Stomach smooth muscle (tissue), 2 donors: ENCODE results near the gene HFE.

Experiments used
- H3K27ac ChIP-seq: one replicate; pipeline ENCODE4 v1.7.0; 2013; ENCODE audit warnings: mild to moderate bottlenecking, low read length, inconsistent platforms
- H3K27me3 ChIP-seq, 2 donors: one replicate each; pipeline ENCODE4 v1.7.0; 2013; ENCODE audit warnings: low read length in 2 of 2; ENCODE audit not compliant: insufficient read depth in 2 of 2, control insufficient read depth in 1 of 2
- H3K36me3 ChIP-seq, 2 donors: one replicate each; pipeline ENCODE4 v1.7.0; 2013; ENCODE audit warnings: low read length in 2 of 2; ENCODE audit not compliant: control insufficient read depth in 2 of 2, insufficient read depth in 2 of 2
- H3K4me1 ChIP-seq: one replicate; pipeline ENCODE4 v1.7.0; 2013; ENCODE audit warnings: low read length; ENCODE audit not compliant: control insufficient read depth, insufficient read depth
- H3K4me3 ChIP-seq, 2 donors: one replicate each; pipeline ENCODE4 v1.7.0; 2013; ENCODE audit warnings: low read length in 2 of 2
- H3K9ac ChIP-seq, 2 donors: one replicate each; pipeline ENCODE4 v1.7.0; 2013; ENCODE audit warnings: low read length in 2 of 2, mild to moderate bottlenecking in 1 of 2
- H3K9me3 ChIP-seq, 2 donors: one replicate each; pipeline ENCODE4 v1.7.0; 2013; ENCODE audit warnings: low read length in 2 of 2; ENCODE audit not compliant: control insufficient read depth in 2 of 2
- donor health status: healthy.
- donor health status: Pancreatic carcinoma.

The HFE gene

GRCh38 chr6:26123947-26124780 lies 36.9 kb downstream of the HFE start:
- Histone ChIP-seq H3K27ac (peak overlapping the region; percentile 98), H3K27me3 (no peaks in the 10 kb centered on the region), H3K9me3 (no peaks in the 10 kb centered on the region), H3K4me1 (peaks cover 7% of the 10 kb centered on the region), H3K9ac (peak overlapping the region; percentile 88 to 89), H3K4me3 (peak overlapping the region; percentile 74 to 96), H3K36me3 (peaks cover 0 to 3% of the 10 kb centered on the region in 2 donors)

GRCh38 chr6:26124781-26125685 lies 37.8 kb downstream of the HFE start:
- Histone ChIP-seq H3K36me3 (peaks cover 3% of the 10 kb centered on the region in 2 donors), H3K9ac (peak overlapping the region; percentile 88 to 89), H3K4me3 (peak overlapping the region; percentile 74 to 96), H3K27ac (peak overlapping the region; percentile 98), H3K9me3 (no peaks in the 10 kb centered on the region), H3K27me3 (no peaks in the 10 kb centered on the region), H3K4me1 (peaks cover 9% of the 10 kb centered on the region)

DNA sequence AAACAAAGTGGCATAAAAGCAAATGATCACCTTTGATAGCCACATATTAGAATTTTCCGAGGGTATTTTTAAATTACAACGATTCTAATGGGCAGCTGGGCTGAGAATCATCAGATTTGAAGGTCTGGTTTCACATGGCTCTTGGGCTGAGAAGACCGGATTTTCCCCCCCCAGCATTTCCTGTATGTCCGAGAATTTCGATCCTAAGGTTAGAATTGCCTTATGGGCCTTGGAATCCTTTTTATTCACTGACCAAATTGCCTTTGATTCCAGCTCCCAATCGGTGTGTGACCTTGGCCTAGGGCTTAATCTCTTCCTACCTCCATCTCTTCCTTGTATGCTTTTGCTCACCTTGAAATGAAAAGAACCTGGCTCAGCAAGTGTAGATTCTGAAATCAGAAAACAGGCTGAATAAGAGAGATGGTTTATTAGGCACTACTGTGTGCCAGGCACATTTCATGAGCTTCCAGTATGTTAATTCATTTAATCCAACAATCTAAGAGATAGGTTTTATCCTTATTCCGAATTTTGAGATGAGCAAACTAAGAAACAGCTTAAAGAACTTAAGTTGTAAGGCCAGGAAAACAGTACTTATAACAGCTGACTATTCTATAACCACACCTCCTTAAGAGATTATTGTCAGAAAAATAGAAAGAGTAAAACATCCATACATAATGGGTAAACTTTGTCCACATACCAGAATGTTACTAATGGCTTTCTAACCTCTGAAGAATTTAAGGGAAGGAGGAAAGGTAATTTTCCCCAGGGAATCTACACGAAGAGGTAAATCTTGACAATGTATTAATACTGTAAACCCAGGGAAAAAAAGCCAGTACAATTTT lies 39.4 kb downstream of the HFE start:
- no peaks in the 10 kb centered on the region for H3K27me3 ChIP-seq
- H3K4me1 ChIP-seq = peaks cover 9% of the 10 kb centered on the region

GRCh38 chr6:26128013-26128771 lies 41.0 kb downstream of the HFE start:
- Histone ChIP-seq H3K9ac (peak overlapping the region in 1 of 2 donors; percentile 28), H3K4me3 (no peak overlapping the region), H3K4me1 (peaks cover 9% of the 10 kb centered on the region), H3K36me3 (peaks cover 6 to 11% of the 10 kb centered on the region in 2 donors), H3K27me3 (no peaks in the 10 kb centered on the region), H3K27ac (no peak overlapping the region), H3K9me3 (no peaks in the 10 kb centered on the region)

More for the DNA sequence above, 39.4 kb downstream of the HFE start:
- peak overlapping the region; percentile 88 to 89 for H3K9ac ChIP-seq
- H3K27ac ChIP-seq = peak overlapping the region; percentile 98
- peak overlapping the region; percentile 74 to 96 for H3K4me3 ChIP-seq
- no peaks in the 10 kb centered on the region for H3K9me3 ChIP-seq
- H3K36me3 ChIP-seq = peaks cover 6 to 9% of the 10 kb centered on the region in 2 donors

GRCh38 chr6:26129656-26130055 lies 42.4 kb downstream of the HFE start:
- Histone ChIP-seq H3K9me3 (no peaks in the 10 kb centered on the region), H3K4me3 (no peak overlapping the region), H3K4me1 (peaks cover 9% of the 10 kb centered on the region), H3K9ac (no peak overlapping the region), H3K36me3 (peaks cover 6 to 11% of the 10 kb centered on the region in 2 donors), H3K27me3 (no peaks in the 10 kb centered on the region), H3K27ac (no peak overlapping the region)

DNA sequence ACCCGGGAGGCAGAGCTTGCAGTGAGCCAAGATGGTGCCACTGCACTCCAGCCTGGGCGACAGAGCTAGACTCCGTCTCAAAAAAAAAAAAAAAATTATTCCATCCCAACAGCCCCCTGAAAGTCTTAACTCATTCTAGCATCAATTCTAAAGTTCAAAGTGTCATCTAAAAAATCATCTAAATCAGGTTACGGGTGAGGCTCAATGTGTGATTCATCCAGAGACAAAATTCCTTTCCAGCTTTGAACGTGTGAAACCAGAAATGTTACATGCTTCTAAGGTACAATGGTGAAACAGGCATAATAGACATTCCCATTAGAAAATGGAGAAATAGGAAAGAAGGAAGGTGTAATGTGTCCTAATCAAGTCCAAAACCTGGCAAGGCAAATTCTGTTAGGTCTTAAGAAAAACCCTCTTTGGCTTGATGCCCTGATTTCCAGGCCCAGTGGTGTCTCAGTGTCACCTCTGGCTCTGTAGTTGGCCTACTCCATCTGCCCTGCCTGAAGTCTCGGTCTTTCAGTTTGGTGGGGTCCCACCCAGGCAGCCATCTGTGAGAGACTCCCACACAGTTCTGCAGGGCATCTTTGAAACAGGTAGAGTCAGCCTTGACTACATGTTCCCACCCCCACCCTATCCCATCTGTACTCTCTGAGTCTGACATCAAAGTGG lies 43.5 kb downstream of the HFE start:
- no peaks in the 10 kb centered on the region for H3K27me3 ChIP-seq
- H3K27ac ChIP-seq = no peak overlapping the region
- no peaks in the 10 kb centered on the region for H3K9me3 ChIP-seq
- H3K36me3 ChIP-seq = peaks cover 6 to 11% of the 10 kb centered on the region in 2 donors
- H3K4me1 ChIP-seq = peaks cover 9% of the 10 kb centered on the region
- H3K4me3 ChIP-seq = no peak overlapping the region
- H3K9ac ChIP-seq = no peak overlapping the region

- Histone ChIP-seq H3K4me3 (no peak overlapping the region), H3K27ac (no peak overlapping the region), H3K9ac (no peak overlapping the region), H3K4me1 (peaks cover 9% of the 10 kb centered on the region), H3K9me3 (no peaks in the 10 kb centered on the region), H3K27me3 (no peaks in the 10 kb centered on the region), H3K36me3 (peaks cover 6 to 11% of the 10 kb centered on the region in 2 donors)
These were observed 44.4 kb downstream of the HFE start for GRCh38 chr6:26131618-26132017.

DNA sequence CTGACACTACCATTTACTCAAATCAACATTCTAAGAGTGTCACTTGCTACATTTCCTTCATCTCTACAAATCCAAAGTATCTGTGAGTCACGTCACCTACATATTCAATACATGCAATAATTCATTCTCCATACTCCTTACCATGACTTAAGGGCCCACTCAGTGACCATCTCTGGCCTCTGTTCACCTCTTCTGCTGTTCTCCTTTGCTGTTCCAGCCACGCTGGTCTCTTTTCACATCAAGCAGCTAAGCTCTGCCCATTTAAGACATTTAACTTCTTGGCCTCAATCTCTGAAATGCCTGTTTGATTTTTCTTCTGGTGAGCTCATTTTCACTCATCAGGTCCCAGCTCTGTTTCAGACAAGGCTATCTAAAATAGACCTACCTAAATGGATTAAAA lies 46.5 kb downstream of the HFE start:
- no peak overlapping the region for H3K27ac ChIP-seq
- no peak overlapping the region for H3K9ac ChIP-seq

GRCh38 chr6:26136321-26136720 lies 49.1 kb downstream of the HFE start:
- Histone ChIP-seq H3K36me3 (peaks cover 0 to 9% of the 10 kb centered on the region in 2 donors), H3K27ac (no peak overlapping the region), H3K4me3 (no peak overlapping the region), H3K9me3 (no peaks in the 10 kb centered on the region), H3K27me3 (no peaks in the 10 kb centered on the region), H3K4me1 (no peaks in the 10 kb centered on the region), H3K9ac (no peak overlapping the region)

More for the DNA sequence above, 46.5 kb downstream of the HFE start:
- Histone ChIP-seq H3K36me3 (peaks cover 3 to 15% of the 10 kb centered on the region in 2 donors), H3K4me3 (no peak overlapping the region), H3K4me1 (peaks cover 2% of the 10 kb centered on the region), H3K9me3 (no peaks in the 10 kb centered on the region), H3K27me3 (no peaks in the 10 kb centered on the region)
